Endothelial cell of umbilical vein (primary cell): Measurements from ENCODE around the gene LMAN1L. TPM values are rescaled to one million over a fixed set of nuclear protein-coding genes. Genes with fewer than 3 reads are reported as not detected.

Source experiments
- microRNA-seq: library from miRNA; unstranded; fragments of <30 nt; microRNA quantifications from one replicate; pipeline ENCODE4 v1.2.0, GENCODE V29; 2021; ENCODE audit warnings: borderline number of aligned reads, borderline replicate concordance
- polyA plus RNA-seq, 4 experiments: library from polyadenylated mRNA; depleted of rRNA in 3 of 4; stranded (reverse) in 3 of 4; unstranded in 1 of 4; fragments of >200 nt; gene quantifications; 2 replicates each; pipeline versions ENCODE4 v1.2.1 to v1.2.3, GENCODE V29; 2011 to 2012; ENCODE audit warnings: missing spikeins in 1 of 4
- small RNA-seq: library from RNA; depleted of rRNA; stranded (forward); fragments of <200 nt; gene quantifications from one replicate; pipeline ENCODE3, GENCODE V24; 2012; ENCODE audit warnings: low replicate concordance, low read depth; ENCODE audit not compliant: insufficient read depth, insufficient read length
- total RNA-seq: library from RNA; stranded (reverse); gene quantifications from 2 replicates; pipeline ENCODE4 v1.2.3, GENCODE V29; 2021

LMAN1L gene
- total and polyA plus RNA-seq, 2 donors (not counting 3 experiments of a cell fraction or from before 2014, with no cell fraction given): not detected

Small RNA genes within 50 kb of the gene (microRNA-seq; reads per million reads assigned to microRNA genes)
- gene MIR4513 (not detected), gene MIR6882 (not detected)

Small RNA genes within 50 kb of the gene (small RNA-seq; reads per million reads assigned to genes)
- gene CPLX3 (not detected), gene MIR4513 (not detected), gene MIR6882 (not detected)

Other genes with a start within 250 kb of the LMAN1L start
- 69.2 and 75.5 TPM in 2 replicates for gene CLK3, start 197.0 kb upstream of the LMAN1L start, total RNA-seq
- 97.9 and 121 TPM in 2 replicates for gene CLK3, start 197.0 kb upstream of the LMAN1L start, polyA plus RNA-seq
- 52.7 and 56.5 TPM in 2 replicates for gene EDC3, start 116.8 kb upstream of the LMAN1L start, total RNA-seq
- gene EDC3, start 116.8 kb upstream of the LMAN1L start, polyA plus RNA-seq: 55.9 and 61.1 TPM in 2 replicates
- gene CYP1A1, start 87.3 kb upstream of the LMAN1L start, total RNA-seq: 5.8 and 7.6 TPM in 2 replicates
- 12.8 and 13.1 TPM in 2 replicates for gene CYP1A1, start 87.3 kb upstream of the LMAN1L start, polyA plus RNA-seq
- not detected in 2 replicates for gene CYP1A2, start 64.0 kb upstream of the LMAN1L start, total RNA-seq
- gene CYP1A2, start 64.0 kb upstream of the LMAN1L start, polyA plus RNA-seq: not detected in 2 replicates
- gene CSK, start 30.8 kb upstream of the LMAN1L start, total RNA-seq: 89.1 and 104 TPM in 2 replicates
- 41.2 and 42.1 TPM in 2 replicates for gene CSK, start 30.8 kb upstream of the LMAN1L start, polyA plus RNA-seq
- gene CPLX3, start 13.8 kb downstream of the LMAN1L start, total RNA-seq: 0.16 TPM in 1 of 2 replicates, not detected in the other
- not detected in 2 replicates for gene CPLX3, start 13.8 kb downstream of the LMAN1L start, polyA plus RNA-seq
- gene ULK3, start 30.3 kb downstream of the LMAN1L start, total RNA-seq: 29.0 and 36.0 TPM in 2 replicates
- 48.6 and 60.3 TPM in 2 replicates for gene ULK3, start 30.3 kb downstream of the LMAN1L start, polyA plus RNA-seq
- gene SCAMP2, start 60.5 kb downstream of the LMAN1L start, total RNA-seq: 61.1 and 67.3 TPM in 2 replicates
- gene SCAMP2, start 60.5 kb downstream of the LMAN1L start, polyA plus RNA-seq: 250 and 256 TPM in 2 replicates
- 27.7 and 36.3 TPM in 2 replicates for gene MPI, start 77.2 kb downstream of the LMAN1L start, total RNA-seq
- 62.6 and 69.3 TPM in 2 replicates for gene MPI, start 77.2 kb downstream of the LMAN1L start, polyA plus RNA-seq
- 57.0 and 73.0 TPM in 2 replicates for gene FAM219B, start 94.0 kb downstream of the LMAN1L start, total RNA-seq
- gene FAM219B, start 94.0 kb downstream of the LMAN1L start, polyA plus RNA-seq: 55.1 and 57.7 TPM in 2 replicates
- 220 and 232 TPM in 2 replicates for gene COX5A, start 125.2 kb downstream of the LMAN1L start, total RNA-seq
- gene COX5A, start 125.2 kb downstream of the LMAN1L start, polyA plus RNA-seq: 102 and 134 TPM in 2 replicates
- gene RPP25, start 143.9 kb downstream of the LMAN1L start, total RNA-seq: 13.7 and 13.8 TPM in 2 replicates
- 10.1 and 13.1 TPM in 2 replicates for gene RPP25, start 143.9 kb downstream of the LMAN1L start, polyA plus RNA-seq
- 1.9 and 4.4 TPM in 2 replicates for gene SCAMP5, start 182.7 kb downstream of the LMAN1L start, total RNA-seq
- gene SCAMP5, start 182.7 kb downstream of the LMAN1L start, polyA plus RNA-seq: 5.9 and 6.2 TPM in 2 replicates
- 14.5 and 16.8 TPM in 2 replicates for gene PPCDC, start 210.8 kb downstream of the LMAN1L start, total RNA-seq
- gene PPCDC, start 210.8 kb downstream of the LMAN1L start, polyA plus RNA-seq: 21.4 and 23.0 TPM in 2 replicates